Caki2 (cell line): ENCODE results near the gene ZNF491. TPM values are rescaled to one million over a fixed set of nuclear protein-coding genes. Genes with fewer than 3 reads are reported as not detected.
"Not testable (repeated sequence)": the region's sequence is repeated elsewhere in the genome, so short reads cannot be mapped to it uniquely, and the experiment has no call there.

ENCODE experiments used
- DNase-seq: peaks from one replicate; pipeline ENCODE4 v3.0.0-alpha.2; 2015; ENCODE audit warnings: low read depth
- in situ Hi-C: cut with HindIII; loops from 2 replicates; pipeline ENCODE4 v1.10.0; 2016; ENCODE audit warnings: low sequenced_read_pairs, low pct_unique_long_range_greater_than_20kb, mixed read lengths
- total RNA-seq: library from RNA; depleted of rRNA; stranded (reverse); fragments of >200 nt; shearing (Covaris generic); gene quantifications from 2 replicates; pipeline ENCODE4 v1.2.3, GENCODE V29; 2014; ENCODE audit warnings: low replicate concordance

Gene ZNF491
- total RNA-seq, 1 experiment from 2014 or later: not detected

DNA sequence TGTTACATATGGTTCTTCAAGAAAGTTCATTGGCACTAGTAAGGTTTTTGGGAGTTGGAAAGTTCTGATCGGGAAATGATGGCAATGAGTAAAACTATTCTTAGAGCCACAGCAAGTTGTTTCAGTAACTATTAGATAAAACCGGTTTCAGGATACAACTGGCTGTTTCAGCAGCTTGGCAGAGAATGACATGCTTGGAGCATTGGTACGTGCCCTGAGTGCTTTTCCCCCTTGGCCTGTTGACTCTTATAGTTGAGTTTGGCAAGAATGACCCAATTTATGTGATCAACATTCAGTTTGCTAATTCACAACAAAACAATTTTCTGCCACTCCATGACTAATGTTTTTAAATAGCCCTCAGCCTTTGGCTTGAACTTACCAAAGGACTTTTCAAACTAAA is 10.8 kb upstream of the ZNF491 start:
- no peak for DNase-seq
- in situ Hi-C loops: no loop called here

GRCh38 chr19:11792942-11793341 is 5.4 kb upstream of the ZNF491 start:
- in situ Hi-C loops: no loop called here
- DNase-seq: no peak

- peak; percentile 44 for DNase-seq
- in situ Hi-C loops: no loop called here
Measured at GRCh38 chr19:11797491-11797890, 832 bp upstream of the ZNF491 start.

GRCh38 chr19:11806354-11807098 is 8.2 kb downstream of the ZNF491 start:
- in situ Hi-C loops: no loop called here
- no peak for DNase-seq

GRCh38 chr19:11807099-11807380 is 8.7 kb downstream of the ZNF491 start:
- no peak for DNase-seq
- in situ Hi-C loops: no loop called here

- no peak for DNase-seq
- in situ Hi-C loops: no loop called here
Measured at GRCh38 chr19:11813703-11814028, 15.3 kb downstream of the ZNF491 start.

GRCh38 chr19:11814029-11814699 is 15.8 kb downstream of the ZNF491 start, which contains the start of gene ZNF440:
Gene ZNF440 (plus strand): TSS chr19:11814273. CDS start chr19:11814448, 175 bp downstream.
- in situ Hi-C loops: no loop called here
- DNase-seq: peak; percentile 96

DNA sequence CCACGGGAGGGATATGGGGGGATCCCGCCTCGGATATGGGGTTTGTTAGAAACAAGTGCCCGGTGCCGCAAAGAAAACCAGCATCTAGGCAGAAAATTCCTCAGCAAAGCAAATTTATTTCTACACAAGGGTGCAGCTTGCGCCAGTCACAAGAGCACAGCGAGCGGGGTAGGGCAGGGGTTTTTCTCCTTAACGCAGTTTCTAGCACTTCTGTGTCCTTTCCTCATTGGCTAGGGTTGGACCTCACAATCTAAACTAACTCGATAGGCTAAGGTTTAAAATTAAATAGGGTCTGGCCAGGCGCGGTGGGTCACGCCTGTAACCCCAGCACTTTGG is 16.3 kb downstream of the ZNF491 start:
- in situ Hi-C loops: no loop called here
- DNase-seq: peak; percentile 51

DNA sequence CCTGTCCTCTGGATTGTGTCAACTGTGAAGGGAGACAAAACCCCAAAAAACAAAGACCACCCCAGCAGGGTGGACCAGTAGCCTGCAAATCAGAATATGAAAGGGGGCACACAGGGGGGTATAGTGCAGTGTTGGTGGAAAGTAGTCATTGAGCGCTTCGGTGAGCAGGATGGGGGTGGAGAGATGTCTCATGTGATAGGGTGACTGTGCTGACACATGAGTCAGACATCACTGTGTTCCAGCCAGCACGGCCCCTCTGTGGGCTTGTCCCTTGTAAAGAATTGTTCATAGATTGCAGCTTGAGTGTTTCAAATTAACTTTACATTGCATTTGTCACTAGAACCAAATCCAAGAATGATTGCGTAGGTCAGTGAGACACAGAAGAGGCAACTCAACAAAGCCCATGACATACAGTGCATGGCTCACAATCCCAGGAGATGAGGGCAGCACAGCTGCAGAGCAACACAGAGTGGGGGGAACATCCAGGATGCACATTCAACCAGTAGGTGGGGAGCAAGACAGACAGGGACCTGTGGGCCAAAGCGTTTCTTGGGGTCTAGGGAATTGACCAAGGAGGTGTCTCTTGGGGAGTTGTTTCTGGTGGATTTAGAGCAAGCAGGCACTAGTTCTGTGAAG is 23.3 kb downstream of the ZNF491 start:
- in situ Hi-C loops: no loop called here
- peak; percentile 62 for DNase-seq

DNA sequence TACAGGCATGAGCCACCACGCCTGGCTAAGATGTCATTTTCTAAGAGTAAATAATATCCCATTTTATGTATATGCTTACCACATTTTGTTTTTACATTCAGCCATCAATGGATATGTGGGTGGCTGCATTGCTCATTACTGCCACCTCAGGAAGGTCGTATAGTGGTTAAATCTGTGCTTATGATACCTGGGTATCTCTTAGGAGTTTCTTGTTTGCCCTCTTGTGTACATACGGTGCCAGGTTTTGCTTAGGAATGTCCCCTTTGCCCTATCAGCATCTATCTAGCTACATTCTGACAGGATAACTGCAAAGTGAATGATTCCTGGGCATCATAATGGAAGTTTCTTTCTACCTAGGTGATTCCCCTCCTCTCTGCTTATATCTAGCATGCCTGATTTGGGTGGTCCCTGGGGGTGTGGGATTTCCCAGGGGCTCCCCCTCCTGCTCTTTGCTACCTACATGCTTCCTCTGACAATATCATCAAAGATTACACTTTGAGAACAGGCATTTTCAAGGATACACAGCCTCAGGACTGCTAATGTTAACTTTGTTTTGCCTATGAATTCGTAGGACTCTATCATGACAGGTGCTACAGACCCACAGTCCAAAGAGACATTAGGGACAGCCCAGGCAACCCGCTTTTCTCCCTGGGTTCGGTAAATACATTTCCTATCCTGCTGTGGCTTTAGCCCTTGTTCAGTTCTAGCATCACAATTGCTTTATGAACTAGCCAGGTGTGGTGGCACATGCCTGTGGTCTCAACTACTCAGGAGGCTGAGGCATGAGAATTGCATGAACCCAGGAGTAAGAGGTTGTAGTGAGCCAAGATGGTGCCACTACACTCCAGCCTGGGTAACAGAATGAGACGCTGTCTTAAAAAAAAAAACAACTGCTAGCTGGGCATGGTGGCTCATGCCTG is 30.9 kb downstream of the ZNF491 start:
- DNase-seq, in situ Hi-C loops: not testable (repeated sequence)

DNA sequence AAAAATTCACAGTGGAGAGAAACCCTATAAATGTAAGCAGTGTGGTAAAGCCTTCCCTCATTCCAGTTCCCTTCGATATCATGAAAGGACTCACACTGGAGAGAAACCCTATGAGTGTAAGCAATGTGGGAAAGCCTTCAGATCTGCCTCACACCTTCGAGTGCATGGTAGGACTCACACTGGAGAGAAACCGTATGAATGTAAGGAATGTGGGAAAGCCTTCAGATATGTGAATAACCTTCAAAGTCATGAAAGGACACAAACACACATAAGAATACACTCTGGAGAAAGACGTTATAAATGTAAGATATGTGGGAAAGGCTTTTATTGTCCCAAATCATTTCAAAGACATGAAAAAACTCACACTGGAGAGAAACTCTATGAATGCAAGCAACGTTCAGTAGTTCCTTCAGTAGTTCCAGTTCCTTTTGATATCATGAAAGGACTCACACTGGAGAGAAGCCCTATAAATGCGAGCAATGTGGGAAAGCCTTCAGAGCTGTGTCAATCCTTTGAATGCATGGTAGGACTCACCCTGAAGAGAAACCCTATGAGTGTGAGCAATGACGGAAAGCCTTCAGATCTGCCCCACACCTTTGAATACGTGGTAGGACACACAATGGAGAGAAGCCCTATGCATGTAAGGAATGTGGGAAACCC is 34.1 kb downstream of the ZNF491 start:
- DNase-seq: no peak
- in situ Hi-C loops: no loop called here

DNA sequence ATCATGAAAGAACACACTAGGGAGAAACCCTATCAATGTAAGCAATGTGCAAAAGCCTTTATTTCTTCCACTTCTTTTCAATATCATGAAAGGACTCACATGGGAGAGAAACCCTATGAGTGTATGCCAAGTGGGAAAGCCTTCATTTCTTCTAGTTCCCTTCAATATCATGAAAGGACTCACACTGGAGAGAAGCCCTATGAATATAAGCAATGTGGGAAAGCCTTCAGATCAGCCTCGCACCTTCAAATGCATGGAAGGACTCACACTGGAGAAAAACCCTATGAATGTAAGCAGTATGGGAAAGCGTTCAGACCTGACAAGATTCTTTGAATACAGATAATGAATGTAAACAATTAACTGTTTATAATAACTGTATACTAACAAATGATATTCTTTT is 35.2 kb downstream of the ZNF491 start:
- in situ Hi-C loops: no loop called here
- no peak for DNase-seq

GRCh38 chr19:11835626-11836066 is 37.3 kb downstream of the ZNF491 start:
- DNase-seq, in situ Hi-C loops: not testable (repeated sequence)

- in situ Hi-C loops: no loop called here
- no peak for DNase-seq
Measured at GRCh38 chr19:11843722-11844121, 45.4 kb downstream of the ZNF491 start.

DNA sequence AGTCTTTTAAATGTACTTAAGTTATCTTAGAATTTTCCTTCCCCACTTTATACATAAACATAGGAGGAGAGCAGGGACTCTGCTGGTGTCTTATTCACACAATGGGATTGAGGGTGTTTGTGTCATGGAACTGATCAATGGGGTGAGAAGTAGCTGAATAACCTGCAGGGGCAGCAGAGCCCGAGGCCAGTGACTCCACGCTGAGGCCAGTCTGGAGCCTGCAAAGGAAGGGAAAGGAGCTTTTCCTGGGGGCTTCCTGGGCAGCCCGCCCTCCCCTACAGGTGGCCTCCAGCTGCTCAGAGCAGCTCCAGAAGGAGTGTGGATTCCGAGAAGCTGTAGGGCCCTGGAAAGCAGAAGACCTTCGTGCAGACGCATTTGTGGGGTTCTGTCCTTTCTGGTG is 49.3 kb downstream of the ZNF491 start:
- DNase-seq, in situ Hi-C loops: not testable (repeated sequence)

DNA sequence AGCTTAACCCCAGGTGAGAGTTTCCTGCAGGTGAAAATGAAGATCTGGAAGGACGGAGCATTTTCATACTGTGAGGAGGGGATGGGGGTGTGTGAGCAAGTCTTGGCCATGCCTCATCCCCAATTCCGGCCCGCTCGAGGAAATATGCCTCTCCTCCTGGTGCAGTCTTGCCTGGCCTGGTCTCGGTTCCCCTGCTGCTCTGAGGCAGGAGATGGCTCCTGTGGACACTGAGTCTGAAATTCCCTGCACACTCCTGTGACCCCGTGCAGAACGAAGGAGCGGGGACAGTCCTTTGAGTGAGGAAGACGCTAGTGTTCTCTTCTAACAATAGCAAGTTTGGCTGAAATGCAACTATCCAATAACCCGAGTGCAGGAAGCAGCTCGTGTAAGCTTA is 49.9 kb downstream of the ZNF491 start:
- DNase-seq: no peak
- in situ Hi-C loops: no loop called here

GRCh38 chr19:11848594-11849469 is 50.5 kb downstream of the ZNF491 start, which contains the start of gene ZNF439:
Gene ZNF439 (plus strand): TSS chr19:11848726. CDS start chr19:11848868, 142 bp downstream.
- in situ Hi-C loops: no loop called here
- no peak for DNase-seq
